Endothelial cell of umbilical vein (primary cell): ENCODE results near the gene GTSE1. TPM values are rescaled to one million over a fixed set of nuclear protein-coding genes. Genes with fewer than 3 reads are reported as not detected.

Experiments used
- BruUV-seq: library from RNA; stranded (reverse); fragments of 400-500 nt; replicated peaks from 2 replicates; lab custom pipeline; 2021; lab: Mats Ljungman, UMichigan
- CTCF ChIA-PET: fragments of 300-600, 350-600 bp; sonication (Branson Sonifier 250); formaldehyde crosslinking; loops from one replicate; lab custom pipeline; 2021; ENCODE audit warnings: antibody characterized with exemption, inconsistent platforms; lab: Charles Lee
- POLR2A ChIA-PET: fragments of 300-600, 350-600 bp; sonication (Branson Sonifier 250); formaldehyde crosslinking; loops from one replicate; lab custom pipeline; 2021; ENCODE audit warnings: antibody characterized with exemption, inconsistent platforms; lab: Charles Lee
- DNase-seq: peaks from one replicate; pipeline ENCODE4 v3.0.0-alpha.2; 2011; ENCODE audit warnings: low read depth, low spot score
- FAIRE-seq: peaks from 2 replicates; lab custom pipeline; 2011; peaks lifted over from hg19 to GRCh38; lab: Jason Lieb, UNC
- H2AFZ ChIP-seq: 2 replicates; pipeline ENCODE4 v1.6.0; 2012; ENCODE audit warnings: low read depth, low read length, control low read depth, inconsistent platforms
- H3K27ac ChIP-seq: 2 replicates; pipeline ENCODE4 v1.5.1; 2011; ENCODE audit warnings: low read depth, mild to moderate bottlenecking, control low read depth, low read length, moderate library complexity; ENCODE audit not compliant: insufficient read depth
- H3K27me3 ChIP-seq, 2 experiments: 2 replicates each; pipeline versions ENCODE4 v1.6.0 to v1.6.1; 2011; ENCODE audit warnings: low read length in 2 of 2, mixed read lengths in 1 of 2; ENCODE audit not compliant: control insufficient read depth in 2 of 2, insufficient read depth in 2 of 2
- H3K36me3 ChIP-seq, 2 experiments: 2 replicates in 1 of 2; 3 replicates in 1 of 2; pipeline ENCODE4 v1.5.1; 2011; ENCODE audit warnings: low read length in 2 of 2, mild to moderate bottlenecking in 1 of 2, moderate library complexity in 1 of 2; ENCODE audit not compliant: control insufficient read depth in 2 of 2, insufficient read depth in 2 of 2; ENCODE audit errors: extremely low read depth in 1 of 2
- H3K4me1 ChIP-seq: 3 replicates; pipeline ENCODE4 v1.5.1; 2011; ENCODE audit warnings: mild to moderate bottlenecking, low read length; ENCODE audit not compliant: control insufficient read depth, insufficient read depth; ENCODE audit errors: extremely low read depth
- H3K4me2 ChIP-seq: 2 replicates; pipeline ENCODE4 v1.6.1; 2011; ENCODE audit warnings: low read length, control low read depth, mixed read lengths; ENCODE audit not compliant: insufficient read depth
- H3K4me3 ChIP-seq, 3 experiments: fragments of 200-600 bp in 1 of 3; sonication (generic), shearing (Covaris generic) in 1 of 3; replicated peaks in 1 of 3; 2 replicates each; pipeline ENCODE4 v1.5.1; 2011 to 2016; ENCODE audit warnings: control low read depth in 3 of 3, low read length in 3 of 3, mild to moderate bottlenecking in 2 of 3, inconsistent platforms in 1 of 3, low read depth in 1 of 3, moderate library complexity in 1 of 3; ENCODE audit not compliant: insufficient read depth in 1 of 3
- H3K79me2 ChIP-seq: 2 replicates; pipeline ENCODE4 v1.6.0; 2012; ENCODE audit warnings: low read length, inconsistent platforms; ENCODE audit not compliant: control insufficient read depth, insufficient read depth
- H3K9ac ChIP-seq: replicated peaks from 2 replicates; pipeline ENCODE3; 2011; ENCODE audit warnings: low read length, control low read depth; ENCODE audit not compliant: insufficient read depth; ENCODE audit errors: extremely low read depth
- H3K9me1 ChIP-seq: replicated peaks from 3 replicates; pipeline ENCODE4 v1.6.0; 2011; ENCODE audit warnings: mild to moderate bottlenecking, low read length; ENCODE audit not compliant: control insufficient read depth, insufficient read depth; ENCODE audit errors: extremely low read depth
- H3K9me3 ChIP-seq: replicated peaks from 2 replicates; pipeline ENCODE4 v1.5.1; 2012; ENCODE audit warnings: low read length, inconsistent platforms; ENCODE audit not compliant: control insufficient read depth, insufficient read depth
- H4K20me1 ChIP-seq: replicated peaks from 2 replicates; pipeline ENCODE3; 2011; ENCODE audit warnings: mild to moderate bottlenecking, low read length; ENCODE audit not compliant: control insufficient read depth, insufficient read depth; ENCODE audit errors: extremely low read depth
- FOS ChIP-seq: IDR thresholded peaks from 2 replicates; pipeline ENCODE4 v1.6.1; 2011; ENCODE audit warnings: mild to moderate bottlenecking, low read length, moderate library complexity, borderline replicate concordance; ENCODE audit not compliant: insufficient read depth
- MAX ChIP-seq: IDR thresholded peaks from 2 replicates; pipeline ENCODE4 v1.6.1; 2011; ENCODE audit not compliant: insufficient read depth, insufficient read length
- POLR2A ChIP-seq: IDR thresholded peaks from 2 replicates; pipeline ENCODE4 v1.6.1; 2012; ENCODE audit warnings: low read depth, mild to moderate bottlenecking, control low read depth, low read length
- dilution Hi-C: fragments of 300-500 bp; cut with MboI; formaldehyde crosslinking; loops from one replicate; pipeline ENCODE4 v1.15.0; 2019; ENCODE audit warnings: low sequenced_read_pairs; ENCODE audit not compliant: extremely low pct_ligation_motif_present
- intact Hi-C: fragments of 100-400 bp; cut with micrococcal nuclease; formaldehyde crosslinking; loops from one replicate; pipeline ENCODE4 v1.10.0; 2022
- polyA plus RNA-seq, 4 experiments: library from polyadenylated mRNA; depleted of rRNA in 3 of 4; stranded (reverse) in 3 of 4; unstranded in 1 of 4; fragments of >200 nt; gene quantifications; 2 replicates each; pipeline versions ENCODE4 v1.2.1 to v1.2.3, GENCODE V29; 2011 to 2012; ENCODE audit warnings: missing spikeins in 1 of 4
- total RNA-seq: library from RNA; stranded (reverse); gene quantifications from 2 replicates; pipeline ENCODE4 v1.2.3, GENCODE V29; 2021

Gene GTSE1
- total and polyA plus RNA-seq, 2 donors (not counting 3 experiments of a cell fraction or from before 2014, with no cell fraction given): 25.9 to 57.2 TPM

GRCh38 chr22:46318576-46318975, 21.9 kb downstream of the GTSE1 start:
- Histone ChIP-seq H3K9me1 (no peaks in the 10 kb centered on the region), H3K36me3 (peaks cover 4 to 15% of the 10 kb centered on the region in 2 experiments), H3K4me1 (no peaks in the 10 kb centered on the region), H3K27ac (no peak overlapping the region), H3K9ac (no peak overlapping the region), H3K9me3 (no peaks in the 10 kb centered on the region), H2AFZ (no peak overlapping the region), H4K20me1 (no peaks in the 10 kb centered on the region), H3K27me3 (no peaks in the 10 kb centered on the region), H3K79me2 (peaks cover 34% of the 10 kb centered on the region), H3K4me2 (no peak overlapping the region), H3K4me3 (no peak overlapping the region)
- ChIA-PET CTCF (interaction anchor here (1.2 to 2.9 kb wide), 3 partner anchors 9 to 197 kb away, joined by 3 to 12 read pairs (median 4); no protein-coding TSS in a partner anchor), POLR2A (no interaction called here)
- TF ChIP-seq POLR2A (no peak), FOS (no peak), MAX (no peak)
- DNase-seq: no peak
- FAIRE-seq: no peak
- BruUV-seq: no TSS peak
- intact Hi-C loops: no loop called here
- dilution Hi-C loops: no loop called here

- H3K27me3 ChIP-seq: no peaks in the 10 kb centered on the region
- FAIRE-seq (no peak), DNase-seq (no peak)
- CTCF ChIA-PET: interaction anchor here (1.2 to 2.9 kb wide), 3 partner anchors 9 to 197 kb away, joined by 3 to 12 read pairs (median 4); no protein-coding TSS in a partner anchor
- H3K4me2 ChIP-seq: no peak overlapping the region
- H3K9ac ChIP-seq: no peak overlapping the region
- no peak overlapping the region for H3K27ac ChIP-seq
- dilution Hi-C loops (no loop called here), intact Hi-C loops (no loop called here)
- BruUV-seq: no TSS peak
- H4K20me1 ChIP-seq: no peaks in the 10 kb centered on the region
- peaks cover 4 to 15% of the 10 kb centered on the region in 2 experiments for H3K36me3 ChIP-seq
- H3K79me2 ChIP-seq: peaks cover 34% of the 10 kb centered on the region
- no peak overlapping the region for H2AFZ ChIP-seq
- H3K9me3 ChIP-seq: no peaks in the 10 kb centered on the region
- no peak overlapping the region for H3K4me3 ChIP-seq
- H3K9me1 ChIP-seq: no peaks in the 10 kb centered on the region
- no peaks in the 10 kb centered on the region for H3K4me1 ChIP-seq
- TF ChIP-seq POLR2A: no peak
- POLR2A ChIA-PET: no interaction called here
Observed at GRCh38 chr22:46319319-46319718, 22.6 kb downstream of the GTSE1 start.
